Nephron (organoid): ENCODE data around the gene ST3GAL4.

Experiments
- H3K27ac Mint-ChIP-seq, 3 experiments: 2 replicates each; pipeline ENCODE4 v1.8.0; 2020; ENCODE audit warnings: mixed read lengths in 3 of 3, mild to moderate bottlenecking in 2 of 3, moderate library complexity in 1 of 3
- H3K27me3 Mint-ChIP-seq: 2 replicates; pipeline ENCODE4 v1.8.0; 2021; ENCODE audit warnings: low read depth, mild to moderate bottlenecking, moderate library complexity, mixed read lengths
- H3K36me3 Mint-ChIP-seq: 2 replicates; pipeline ENCODE4 v1.8.0; 2020; ENCODE audit warnings: low read depth, mixed read lengths
- H3K4me1 Mint-ChIP-seq: 2 replicates; pipeline ENCODE4 v1.8.0; 2020; ENCODE audit warnings: mixed read lengths
- H3K4me3 Mint-ChIP-seq, 3 experiments: 2 replicates each; pipeline ENCODE4 v1.8.0; 2020; ENCODE audit warnings: mild to moderate bottlenecking in 3 of 3, mixed read lengths in 3 of 3, moderate library complexity in 2 of 3
- H3K9me3 Mint-ChIP-seq: 2 replicates; pipeline ENCODE4 v1.8.0; 2020; ENCODE audit warnings: mixed read lengths
- TF ChIP-seq, protein P1 (sequence below), 3 experiments: fragments of 200-600 bp; sonication (generic); IDR thresholded peaks; one replicate each; pipeline ENCODE4 v1.5.0; 2021; ENCODE audit warnings: antibody characterized with exemption in 3 of 3; ENCODE audit not compliant: unreplicated experiment in 3 of 3

Gene ST3GAL4

DNA sequence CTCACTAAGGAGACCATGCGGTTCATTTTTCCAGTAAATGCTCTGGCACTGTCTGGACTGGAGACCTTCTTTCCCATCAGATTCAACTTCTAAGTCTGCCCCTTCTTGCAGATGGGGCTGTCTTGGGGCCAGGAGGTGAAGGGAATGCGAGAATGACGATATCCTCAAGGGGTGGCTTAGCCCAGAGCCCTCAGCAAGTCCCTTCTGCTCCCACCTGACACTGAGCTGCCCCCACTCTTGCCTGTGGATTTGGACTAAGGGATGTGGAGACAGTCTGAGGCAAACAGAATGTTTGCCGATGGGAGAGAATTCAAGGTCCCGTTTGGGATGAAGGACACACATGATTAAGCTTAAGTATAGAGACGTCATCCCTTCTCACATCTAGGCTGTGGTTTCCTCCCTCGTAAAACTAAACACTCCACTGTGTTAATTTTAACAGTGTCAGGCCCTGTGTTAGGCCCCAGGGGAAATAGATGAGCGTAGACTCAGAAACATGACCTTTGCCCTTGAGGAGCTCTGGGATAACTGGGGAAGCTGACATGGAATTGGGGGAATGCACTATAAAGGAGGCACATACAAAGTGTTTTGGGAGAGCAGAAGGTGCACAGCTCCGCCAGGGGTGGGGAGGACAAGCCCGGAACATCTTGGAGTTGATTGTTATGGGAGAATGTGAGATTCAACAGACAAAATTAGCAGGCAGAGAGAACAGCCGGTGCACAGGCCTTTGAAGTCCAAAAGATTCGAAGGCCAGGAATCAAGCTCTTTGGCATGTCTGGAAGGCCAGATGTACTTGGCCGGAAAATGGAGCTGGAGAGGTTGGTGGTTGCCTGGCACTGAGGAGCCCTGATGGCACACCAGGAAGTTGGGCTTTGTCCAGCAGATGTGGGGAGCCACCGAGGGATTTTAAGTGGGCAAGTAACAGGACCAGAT lies 71.6 kb downstream of the ST3GAL4 start:
- no peaks in the 10 kb centered on the region for H3K9me3 Mint-ChIP-seq
- TF ChIP-seq, protein P1, sequence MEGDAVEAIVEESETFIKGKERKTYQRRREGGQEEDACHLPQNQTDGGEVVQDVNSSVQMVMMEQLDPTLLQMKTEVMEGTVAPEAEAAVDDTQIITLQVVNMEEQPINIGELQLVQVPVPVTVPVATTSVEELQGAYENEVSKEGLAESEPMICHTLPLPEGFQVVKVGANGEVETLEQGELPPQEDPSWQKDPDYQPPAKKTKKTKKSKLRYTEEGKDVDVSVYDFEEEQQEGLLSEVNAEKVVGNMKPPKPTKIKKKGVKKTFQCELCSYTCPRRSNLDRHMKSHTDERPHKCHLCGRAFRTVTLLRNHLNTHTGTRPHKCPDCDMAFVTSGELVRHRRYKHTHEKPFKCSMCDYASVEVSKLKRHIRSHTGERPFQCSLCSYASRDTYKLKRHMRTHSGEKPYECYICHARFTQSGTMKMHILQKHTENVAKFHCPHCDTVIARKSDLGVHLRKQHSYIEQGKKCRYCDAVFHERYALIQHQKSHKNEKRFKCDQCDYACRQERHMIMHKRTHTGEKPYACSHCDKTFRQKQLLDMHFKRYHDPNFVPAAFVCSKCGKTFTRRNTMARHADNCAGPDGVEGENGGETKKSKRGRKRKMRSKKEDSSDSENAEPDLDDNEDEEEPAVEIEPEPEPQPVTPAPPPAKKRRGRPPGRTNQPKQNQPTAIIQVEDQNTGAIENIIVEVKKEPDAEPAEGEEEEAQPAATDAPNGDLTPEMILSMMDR (IDR thresholded peaks at IDR 0.05; ENCODE audit: unreplicated experiment in 3 of 3), result no peak
- peaks cover 3% of the 10 kb centered on the region for H3K27me3 Mint-ChIP-seq
- no peaks in the 10 kb centered on the region for H3K36me3 Mint-ChIP-seq
- peaks cover 23% of the 10 kb centered on the region for H3K4me1 Mint-ChIP-seq
- no peak overlapping the region for H3K4me3 Mint-ChIP-seq
- peak overlapping the region in 1 of 3 experiments; percentile 54 for H3K27ac Mint-ChIP-seq

DNA sequence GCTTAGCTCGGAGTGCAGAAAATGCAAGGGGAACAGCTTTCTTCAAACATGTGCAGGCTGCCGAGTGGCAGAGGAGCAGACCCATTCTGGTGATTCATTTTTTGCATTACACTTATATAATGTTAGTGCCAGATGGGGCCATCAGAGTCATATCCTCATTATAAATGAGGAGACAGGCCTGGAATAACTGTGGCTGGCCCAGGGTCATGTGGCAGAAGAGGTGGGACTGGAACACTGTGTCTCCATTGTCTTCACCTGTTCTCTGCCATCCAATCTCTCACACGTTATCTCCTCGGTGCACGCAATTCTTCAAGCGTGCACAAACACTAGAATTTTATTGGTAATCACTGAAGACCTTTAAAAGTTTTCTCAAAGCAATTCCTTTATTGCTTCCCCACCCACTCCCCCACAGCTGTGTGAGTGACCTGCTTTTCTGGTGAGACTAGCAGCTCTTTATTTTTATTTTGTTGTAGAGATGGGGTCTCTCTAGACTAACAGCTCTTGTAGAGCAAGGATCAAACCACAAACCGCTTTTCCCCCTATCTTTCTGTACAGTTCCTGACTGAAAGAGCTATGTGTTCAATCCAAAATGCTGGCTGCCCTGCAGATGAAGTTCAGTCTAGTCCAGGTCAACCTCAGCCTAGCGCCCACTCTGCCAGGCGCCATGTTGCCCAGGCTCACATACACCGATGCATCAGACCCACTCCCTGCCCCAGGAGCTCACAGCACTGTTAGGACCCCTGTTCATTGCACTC lies 75.3 kb downstream of the ST3GAL4 start:
- Mint-ChIP-seq H3K4me3 (no peak overlapping the region), H3K27ac (no peak overlapping the region), H3K36me3 (no peaks in the 10 kb centered on the region), H3K9me3 (no peaks in the 10 kb centered on the region), H3K27me3 (peaks cover 3% of the 10 kb centered on the region), H3K4me1 (peaks cover 28% of the 10 kb centered on the region)
- TF ChIP-seq, protein P1 (IDR thresholded peaks at IDR 0.05; ENCODE audit: unreplicated experiment in 3 of 3), result no peak

DNA sequence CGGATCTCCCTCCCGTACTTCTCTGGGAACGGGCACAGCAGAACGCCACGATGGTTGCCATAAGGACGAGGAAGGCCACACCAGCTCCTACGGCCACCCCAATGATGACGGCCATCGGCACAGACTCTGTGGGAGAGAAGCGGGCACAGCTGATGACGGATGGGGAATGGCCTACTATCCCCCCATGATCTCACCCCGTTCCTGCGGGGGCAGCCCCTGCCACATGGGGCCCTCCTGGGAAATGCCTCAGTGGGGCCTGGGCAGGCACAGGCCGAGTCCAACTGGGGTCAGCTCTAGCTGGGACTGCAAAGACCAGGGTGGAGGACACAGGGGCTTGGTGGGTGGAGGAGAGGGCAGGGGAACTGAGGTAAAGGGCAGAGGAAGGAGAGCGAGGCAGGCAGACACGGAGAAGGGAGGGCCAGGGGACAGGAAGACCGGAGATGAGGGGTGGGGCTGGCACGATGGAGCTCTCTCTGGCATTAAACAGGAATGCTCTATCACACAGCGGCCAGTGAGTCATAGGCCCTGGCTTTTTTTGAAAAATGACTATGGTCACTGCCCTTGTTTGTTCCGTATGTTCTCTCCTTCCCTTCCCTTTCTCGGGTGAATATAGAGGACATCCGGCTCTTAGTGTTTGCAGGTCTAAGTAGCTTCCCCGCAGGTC lies 76.0 kb downstream of the ST3GAL4 start:
- TF ChIP-seq, protein P1 (IDR thresholded peaks at IDR 0.05; ENCODE audit: unreplicated experiment in 3 of 3), result no peak
- peaks cover 23% of the 10 kb centered on the region for H3K4me1 Mint-ChIP-seq
- no peak overlapping the region for H3K4me3 Mint-ChIP-seq
- no peak overlapping the region for H3K27ac Mint-ChIP-seq
- no peaks in the 10 kb centered on the region for H3K9me3 Mint-ChIP-seq
- no peaks in the 10 kb centered on the region for H3K36me3 Mint-ChIP-seq
- peaks cover 3% of the 10 kb centered on the region for H3K27me3 Mint-ChIP-seq

DNA sequence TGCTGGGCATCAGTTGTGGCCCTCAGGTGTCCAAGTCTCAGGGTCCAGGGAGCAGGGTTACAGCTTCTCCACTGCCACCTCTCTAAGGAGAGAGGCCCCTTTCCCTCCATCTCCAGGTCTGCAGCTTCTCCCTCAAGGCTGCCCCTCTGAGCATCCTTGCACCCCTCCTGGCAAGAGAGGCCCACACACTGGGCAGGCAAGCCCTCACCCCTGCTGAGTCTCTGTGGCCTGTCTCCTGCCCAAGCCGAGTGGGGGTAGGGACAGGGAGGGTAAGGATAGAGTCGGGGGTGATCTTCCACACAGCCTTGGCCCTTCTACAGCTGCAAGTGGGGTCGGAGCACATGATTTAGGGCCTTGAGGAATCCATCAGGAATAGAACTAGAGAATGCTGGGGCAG lies 76.6 kb downstream of the ST3GAL4 start:
- no peaks in the 10 kb centered on the region for H3K9me3 Mint-ChIP-seq
- TF ChIP-seq, protein P1 (IDR thresholded peaks at IDR 0.05; ENCODE audit: unreplicated experiment in 3 of 3), result no peak
- no peak overlapping the region for H3K27ac Mint-ChIP-seq
- H3K4me3 Mint-ChIP-seq, result no peak overlapping the region
- no peaks in the 10 kb centered on the region for H3K27me3 Mint-ChIP-seq
- H3K4me1 Mint-ChIP-seq, result peaks cover 18% of the 10 kb centered on the region
- no peaks in the 10 kb centered on the region for H3K36me3 Mint-ChIP-seq

DNA sequence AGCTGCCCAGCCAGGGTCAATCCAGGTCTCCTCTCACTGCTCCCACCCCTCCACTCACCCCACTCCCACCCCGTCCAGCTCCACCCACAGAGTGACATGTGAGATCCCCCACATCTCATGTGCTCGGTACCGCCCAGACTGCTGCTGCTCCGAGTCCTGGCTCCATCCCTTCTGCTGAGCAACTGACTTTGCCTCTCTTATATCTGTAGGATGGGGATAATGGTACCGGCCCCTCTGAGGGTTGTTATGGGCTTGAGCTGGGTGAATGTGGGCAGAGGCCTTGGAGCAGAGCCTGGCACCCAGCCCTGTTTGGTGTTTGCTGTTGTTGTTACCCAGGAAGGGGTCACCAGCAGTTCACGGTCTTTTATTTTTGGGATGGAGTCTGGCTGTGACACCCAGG lies 77.0 kb downstream of the ST3GAL4 start:
- Mint-ChIP-seq H3K4me1 (peaks cover 13% of the 10 kb centered on the region), H3K27ac (no peak overlapping the region), H3K36me3 (no peaks in the 10 kb centered on the region), H3K27me3 (no peaks in the 10 kb centered on the region), H3K4me3 (no peak overlapping the region), H3K9me3 (no peaks in the 10 kb centered on the region)
- TF ChIP-seq, protein P1 (IDR thresholded peaks at IDR 0.05; ENCODE audit: unreplicated experiment in 3 of 3), result no peak
